ENCODE measurements around the gene NAA16.

Gene NAA16

GRCh38 chr13:41332829-41333228, 21.8 kb downstream of the NAA16 start:
- Histone ChIP-seq H3K27me3 (replicated peaks; ENCODE audit: control insufficient read depth, insufficient read depth, low read length) (no peaks in the 10 kb centered on the region), H3K4me3 (replicated peaks; ENCODE audit: low read depth, low read length) (no peak overlapping the region), H3K36me3 (ENCODE audit: control insufficient read depth, insufficient read depth, low read length) (no peaks in the 10 kb centered on the region; the same call in none of the 2 replicates)
- no peak for TF ChIP-seq CTCF (IDR thresholded peaks at IDR 0.05; ENCODE audit: insufficient read depth, low read length, poor library complexity, severe bottlenecking)
- no peak for DNase-seq (ENCODE audit: extremely low read depth, insufficient read length)

- Histone ChIP-seq H3K27me3 (replicated peaks; ENCODE audit: control insufficient read depth, insufficient read depth, low read length) (no peaks in the 10 kb centered on the region), H3K4me3 (replicated peaks; ENCODE audit: low read depth, low read length) (no peak overlapping the region), H3K36me3 (ENCODE audit: control insufficient read depth, insufficient read depth, low read length) (no peaks in the 10 kb centered on the region; the same call in none of the 2 replicates)
- no peak for DNase-seq (ENCODE audit: extremely low read depth, insufficient read length)
- no peak for TF ChIP-seq CTCF (IDR thresholded peaks at IDR 0.05; ENCODE audit: insufficient read depth, low read length, poor library complexity, severe bottlenecking)
These were observed 23.7 kb downstream of the NAA16 start for GRCh38 chr13:41334810-41335209.

- Histone ChIP-seq H3K4me3 (replicated peaks; ENCODE audit: low read depth, low read length) (no peak overlapping the region), H3K36me3 (ENCODE audit: control insufficient read depth, insufficient read depth, low read length) (peaks cover 5% of the 10 kb centered on the region), H3K27me3 (replicated peaks; ENCODE audit: control insufficient read depth, insufficient read depth, low read length) (no peaks in the 10 kb centered on the region)
- DNase-seq (ENCODE audit: extremely low read depth, insufficient read length) = no peak
- TF ChIP-seq CTCF (IDR thresholded peaks at IDR 0.05; ENCODE audit: insufficient read depth, low read length, poor library complexity, severe bottlenecking) = no peak
These were observed 33.3 kb downstream of the NAA16 start for GRCh38 chr13:41344358-41344757.

- H3K27me3 ChIP-seq (replicated peaks; ENCODE audit: control insufficient read depth, insufficient read depth, low read length) = no peaks in the 10 kb centered on the region
- H3K4me3 ChIP-seq (replicated peaks; ENCODE audit: low read depth, low read length) = no peak overlapping the region
- no peak for TF ChIP-seq CTCF (IDR thresholded peaks at IDR 0.05; ENCODE audit: insufficient read depth, low read length, poor library complexity, severe bottlenecking)
- no peak for DNase-seq (ENCODE audit: extremely low read depth, insufficient read length)
- peaks cover 5% of the 10 kb centered on the region for H3K36me3 ChIP-seq (ENCODE audit: control insufficient read depth, insufficient read depth, low read length)
These were observed 34.3 kb downstream of the NAA16 start for GRCh38 chr13:41345165-41345913.

- Histone ChIP-seq H3K36me3 (ENCODE audit: control insufficient read depth, insufficient read depth, low read length) (peaks cover 5% of the 10 kb centered on the region), H3K4me3 (replicated peaks; ENCODE audit: low read depth, low read length) (no peak overlapping the region), H3K27me3 (replicated peaks; ENCODE audit: control insufficient read depth, insufficient read depth, low read length) (no peaks in the 10 kb centered on the region)
- DNase-seq (ENCODE audit: extremely low read depth, insufficient read length) = no peak
- no peak for TF ChIP-seq CTCF (IDR thresholded peaks at IDR 0.05; ENCODE audit: insufficient read depth, low read length, poor library complexity, severe bottlenecking)
These were observed 35.0 kb downstream of the NAA16 start for GRCh38 chr13:41345914-41346589.

All from GM06990 (cell line).